Glomerular endothelial cell (primary cell): ENCODE results near the gene MAP2K7. TPM values are rescaled to one million over a fixed set of nuclear protein-coding genes. Genes with fewer than 3 reads are reported as not detected.
"Not testable (repeated sequence)": the region's sequence is repeated elsewhere in the genome, so short reads cannot be mapped to it uniquely, and the experiment has no call there.

ENCODE experiments used
- DNase-seq: peaks from one replicate; pipeline ENCODE4 v3.0.0-alpha.2; 2011; ENCODE audit warnings: low read depth, low spot score; ENCODE audit errors: extremely low read depth
- total RNA-seq: library from RNA; depleted of rRNA; stranded (reverse); fragments of >200 nt; gene quantifications from 2 replicates; pipeline ENCODE4 v1.2.3, GENCODE V29; 2015

MAP2K7 gene
- total RNA-seq, 1 donor from 2014 or later = 16.5 TPM

DNA sequence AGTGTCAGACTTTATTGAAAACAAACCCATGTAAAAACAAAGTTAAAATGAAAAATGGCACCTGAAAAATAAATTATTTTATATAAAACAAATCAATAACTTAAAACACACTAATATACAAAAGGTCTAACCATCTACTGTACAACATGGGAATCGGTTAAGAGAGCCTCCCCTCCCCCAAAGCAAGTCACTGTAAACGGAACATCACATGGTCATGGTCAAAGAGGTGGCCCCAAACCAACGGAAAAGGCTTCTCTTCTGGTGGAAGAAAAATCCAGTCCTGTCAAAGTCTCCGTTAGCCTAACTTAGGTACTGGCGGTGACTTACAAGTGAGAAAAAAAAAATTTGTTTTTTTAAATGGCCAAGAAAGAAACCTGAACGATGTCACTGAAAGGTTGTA lies 55.5 kb downstream of the MAP2K7 start:
- no peak for DNase-seq

- not testable (repeated sequence) for DNase-seq
Measured at GRCh38 chr19:7961082-7961481, 57.4 kb downstream of the MAP2K7 start.

GRCh38 chr19:7961920-7962626 lies 58.4 kb downstream of the MAP2K7 start:
- no peak for DNase-seq

DNA sequence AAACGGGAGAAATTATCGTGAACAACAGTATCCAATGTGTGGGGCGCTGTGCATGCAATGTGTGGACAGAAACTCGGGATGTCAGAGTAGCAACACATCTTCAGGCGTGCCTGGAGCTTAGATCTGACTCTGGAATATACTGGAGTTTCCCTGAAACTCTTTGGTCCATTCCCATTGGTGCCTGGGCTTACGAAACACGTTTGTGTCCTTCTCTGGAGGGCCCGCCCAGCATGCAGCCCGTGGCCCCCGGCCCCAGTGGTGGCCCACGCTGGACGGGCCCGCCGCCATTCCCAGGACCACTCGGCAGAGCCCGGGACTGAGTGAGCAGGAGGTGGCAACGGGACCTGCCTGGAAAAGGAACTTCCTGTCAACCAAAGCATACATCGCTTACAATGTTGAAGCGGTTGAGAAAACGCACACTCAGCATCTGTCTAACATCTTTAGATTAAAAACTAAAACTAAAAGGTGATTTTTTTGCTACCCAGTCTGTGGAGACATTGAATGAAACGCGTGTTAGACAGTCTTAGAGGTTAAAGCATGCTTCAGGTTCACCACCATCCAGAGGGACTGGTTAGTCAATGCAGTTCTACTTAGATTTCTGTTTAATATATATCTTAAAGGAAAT lies 59.1 kb downstream of the MAP2K7 start:
- no peak for DNase-seq

GRCh38 chr19:7963566-7963965 lies 59.9 kb downstream of the MAP2K7 start:
- DNase-seq = no peak

Other genes with a start within 250 kb of the MAP2K7 start
- not detected in 2 replicates for gene RETN, start 234.8 kb upstream of the MAP2K7 start, total RNA-seq
- gene MCEMP1, start 226.8 kb upstream of the MAP2K7 start, total RNA-seq = not detected in 2 replicates
- gene TRAPPC5, start 223.0 kb upstream of the MAP2K7 start, total RNA-seq = 132 and 170 TPM in 2 replicates
- not detected in 2 replicates for gene FCER2, start 201.7 kb upstream of the MAP2K7 start, total RNA-seq
- gene CLEC4G, start 171.8 kb upstream of the MAP2K7 start, total RNA-seq = not detected in 2 replicates
- gene CD209, start 156.3 kb upstream of the MAP2K7 start, total RNA-seq = not detected in 2 replicates
- gene CLEC4M, start 140.6 kb upstream of the MAP2K7 start, total RNA-seq = 0.19 and 0.64 TPM in 2 replicates
- gene EVI5L, start 73.7 kb upstream of the MAP2K7 start, total RNA-seq = 27.1 and 32.1 TPM in 2 replicates
- not detected in 2 replicates for gene PRR36, start 29.5 kb upstream of the MAP2K7 start, total RNA-seq
- 2.8 and 3.0 TPM in 2 replicates for gene LRRC8E, start 15.4 kb upstream of the MAP2K7 start, total RNA-seq
- 0.76 and 1.7 TPM in 2 replicates for gene TGFBR3L, start 11.0 kb downstream of the MAP2K7 start, total RNA-seq
- 32.6 and 37.7 TPM in 2 replicates for gene SNAPC2, start 16.5 kb downstream of the MAP2K7 start, total RNA-seq
- 47.1 and 50.5 TPM in 2 replicates for gene CTXN1, start 22.3 kb downstream of the MAP2K7 start, total RNA-seq
- gene TIMM44, start 39.8 kb downstream of the MAP2K7 start, total RNA-seq = 58.4 and 63.6 TPM in 2 replicates
- gene ELAVL1, start 101.8 kb downstream of the MAP2K7 start, total RNA-seq = 57.1 and 76.3 TPM in 2 replicates
- not detected in 2 replicates for gene CCL25, start 148.9 kb downstream of the MAP2K7 start, total RNA-seq
- gene FBN3, start 245.7 kb downstream of the MAP2K7 start, total RNA-seq = not detected in 2 replicates